Suprapubic skin (tissue), 4 donors: ENCODE data around the gene GRIK4. TPM values are rescaled to one million over a fixed set of nuclear protein-coding genes. Genes with fewer than 3 reads are reported as not detected.
A peak's percentile ranks its signal among the peaks of the same experiment; 100 is the strongest.

Experiments
- DNase-seq, 2 donors: peaks; one replicate each; pipeline ENCODE4 v3.0.0-alpha.2; 2019; ENCODE audit warnings: low spot score in 2 of 2
- H3K27ac ChIP-seq: fragments of 200-600 bp; sonication (generic); one replicate; pipeline ENCODE4 v1.5.1; 2019
- H3K27me3 ChIP-seq: fragments of 200-600 bp; sonication (generic); one replicate; pipeline ENCODE4 v1.5.1; 2019
- H3K36me3 ChIP-seq: fragments of 200-600 bp; sonication (generic); one replicate; pipeline ENCODE4 v1.5.1; 2019
- H3K4me1 ChIP-seq: fragments of 200-600 bp; sonication (generic); one replicate; pipeline ENCODE4 v1.5.1; 2019
- H3K4me3 ChIP-seq: fragments of 200-600 bp; sonication (generic); one replicate; pipeline ENCODE4 v1.5.1; 2019; ENCODE audit warnings: mild to moderate bottlenecking
- H3K9me3 ChIP-seq: fragments of 200-600 bp; sonication (generic); one replicate; pipeline ENCODE4 v1.5.1; 2019
- CTCF ChIP-seq, 2 donors: fragments of 200-600 bp in 1 of 2; fragments of 450-650 bp in 1 of 2; sonication (generic) in 1 of 2; IDR thresholded peaks; one replicate each; pipeline ENCODE4 v1.5.1; 2016 to 2019; ENCODE audit warnings: antibody characterized with exemption in 2 of 2, mild to moderate bottlenecking in 1 of 2, moderate library complexity in 1 of 2
- EP300 ChIP-seq: sonication (generic); formaldehyde crosslinking; IDR thresholded peaks from one replicate; pipeline ENCODE4 v1.6.1; 2017; ENCODE audit warnings: antibody characterized with exemption
- POLR2A ChIP-seq, 2 donors: fragments of 450-650 bp; IDR thresholded peaks; one replicate each; pipeline ENCODE4 v1.6.1; 2017; ENCODE audit warnings: antibody characterized with exemption in 2 of 2, mild to moderate bottlenecking in 2 of 2, moderate library complexity in 2 of 2
- POLR2AphosphoS5 ChIP-seq, 3 donors: sonication (generic); formaldehyde crosslinking; IDR thresholded peaks; one replicate each; pipeline ENCODE4 v1.6.1; 2017; ENCODE audit warnings: antibody characterized with exemption in 3 of 3
- WGBS: methylation state at CpG from one replicate; pipeline ENCODE4 v1.1.5; 2018; 5-methylcytosine and 5-hydroxymethylcytosine counted together
- total RNA-seq, 4 donors: library from RNA; depleted of rRNA; stranded (reverse); fragments of >200 nt; gene quantifications; one replicate each; pipeline ENCODE4 v1.1.0, GENCODE V29; 2016

GRIK4 gene
- total RNA-seq, 4 donors from 2014 or later = 0.24 TPM; not detected in 3

GRCh38 chr11:120517390-120517761 is 5.8 kb downstream of the GRIK4 start:
- H3K36me3 ChIP-seq = no peaks in the 10 kb centered on the region
- peaks cover 35% of the 10 kb centered on the region for H3K27me3 ChIP-seq
- H3K4me3 ChIP-seq = no peak overlapping the region
- TF ChIP-seq CTCF (IDR thresholded peaks at IDR 0.05) (no peak), POLR2A (IDR thresholded peaks at IDR 0.05) (no peak), EP300 (no peak), POLR2AphosphoS5 (IDR thresholded peaks at IDR 0.05) (no peak)
- 81% methylated on average over 11 of the region's 13 CpGs for WGBS
- no peaks in the 10 kb centered on the region for H3K4me1 ChIP-seq
- no peak overlapping the region for H3K27ac ChIP-seq
- H3K9me3 ChIP-seq = no peaks in the 10 kb centered on the region
- no peak for DNase-seq

DNA sequence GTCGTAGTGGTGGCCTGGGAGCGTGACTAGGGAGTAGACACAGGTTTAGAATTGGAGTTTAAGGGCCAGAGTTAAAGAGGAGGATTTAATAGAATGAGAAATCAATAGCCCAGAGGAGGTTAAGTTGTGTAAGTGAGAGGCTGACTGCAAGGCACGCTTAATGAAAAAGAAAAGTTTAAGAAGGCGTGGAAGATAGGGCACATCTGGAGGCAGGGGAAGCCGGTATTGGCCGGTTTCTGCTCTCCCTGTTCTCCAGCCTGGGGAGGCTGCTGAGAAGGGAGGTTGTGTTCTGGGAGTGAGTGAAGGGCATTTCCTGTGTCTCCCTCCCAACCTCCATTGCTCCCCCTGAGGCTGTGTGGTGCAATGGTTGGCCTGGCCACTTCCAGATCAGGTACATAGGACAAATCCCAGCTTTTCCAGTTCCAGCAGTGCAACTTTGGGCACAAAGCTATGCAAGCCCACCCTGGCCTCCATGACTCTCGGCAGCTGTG is 6.3 kb downstream of the GRIK4 start:
- H3K4me1 ChIP-seq = no peaks in the 10 kb centered on the region
- no peak overlapping the region for H3K27ac ChIP-seq
- 93% methylated on average over 7 of the region's 7 CpGs for WGBS
- DNase-seq = peak in 1 of 2 donors; percentile 53
- H3K9me3 ChIP-seq = no peaks in the 10 kb centered on the region
- no peak for TF ChIP-seq EP300
- TF ChIP-seq POLR2AphosphoS5 (IDR thresholded peaks at IDR 0.05) = no peak
- no peak for TF ChIP-seq POLR2A (IDR thresholded peaks at IDR 0.05)
- no peak for TF ChIP-seq CTCF (IDR thresholded peaks at IDR 0.05)
- peaks cover 30% of the 10 kb centered on the region for H3K27me3 ChIP-seq
- H3K36me3 ChIP-seq = no peaks in the 10 kb centered on the region
- H3K4me3 ChIP-seq = no peak overlapping the region

GRCh38 chr11:120518356-120518755 is 6.8 kb downstream of the GRIK4 start:
- Histone ChIP-seq H3K4me1 (no peaks in the 10 kb centered on the region), H3K4me3 (no peak overlapping the region), H3K36me3 (no peaks in the 10 kb centered on the region), H3K9me3 (no peaks in the 10 kb centered on the region), H3K27me3 (peaks cover 28% of the 10 kb centered on the region), H3K27ac (no peak overlapping the region)
- WGBS = 94% methylated on average over 7 of the region's 7 CpGs
- TF ChIP-seq POLR2AphosphoS5 (IDR thresholded peaks at IDR 0.05) = no peak
- no peak for TF ChIP-seq EP300
- no peak for TF ChIP-seq CTCF (IDR thresholded peaks at IDR 0.05)
- no peak for TF ChIP-seq POLR2A (IDR thresholded peaks at IDR 0.05)
- peak in 1 of 2 donors; percentile 47 for DNase-seq

DNA sequence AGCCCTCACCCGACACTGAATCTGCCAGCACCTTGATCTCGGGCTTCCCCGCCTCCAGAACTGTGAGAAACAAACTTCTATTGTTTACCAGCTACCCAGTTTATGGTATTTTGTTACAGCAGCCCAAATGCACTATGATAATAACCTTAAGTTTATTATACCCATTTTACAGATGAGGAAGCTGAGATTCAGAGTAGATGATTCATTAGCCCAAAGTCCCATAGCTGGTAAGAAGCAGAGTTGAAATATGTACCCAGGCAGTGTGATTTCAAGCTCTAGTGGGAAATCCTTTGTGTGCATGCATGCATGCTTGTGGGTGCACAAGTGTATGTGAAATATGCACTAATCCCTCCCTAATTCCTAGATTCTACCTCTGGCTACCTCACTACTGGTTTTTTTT is 7.9 kb downstream of the GRIK4 start:
- peaks cover 21% of the 10 kb centered on the region for H3K27me3 ChIP-seq

More for the DNA sequence above, 7.9 kb downstream of the GRIK4 start:
- Histone ChIP-seq H3K9me3 (no peaks in the 10 kb centered on the region), H3K4me3 (no peak overlapping the region), H3K4me1 (no peaks in the 10 kb centered on the region), H3K36me3 (no peaks in the 10 kb centered on the region), H3K27ac (no peak overlapping the region)
- DNase-seq = no peak
- WGBS = 100% methylated on average over 3 of the region's 3 CpGs
- no peak for TF ChIP-seq POLR2A (IDR thresholded peaks at IDR 0.05)
- TF ChIP-seq EP300 = no peak
- no peak for TF ChIP-seq POLR2AphosphoS5 (IDR thresholded peaks at IDR 0.05)
- TF ChIP-seq CTCF (IDR thresholded peaks at IDR 0.05) = no peak
